Measurements from ENCODE around the gene RAB35. TPM values are rescaled to one million over a fixed set of nuclear protein-coding genes. Genes with fewer than 3 reads are reported as not detected.

RAB35 gene
- total and polyA plus RNA-seq, 9 donors = 14.1 to 48.5 (median 39.3) TPM

GRCh38 chr12:120109570-120110267, 6.8 kb downstream of the RAB35 start:
- TF ChIP-seq CTCF (IDR thresholded peaks at IDR 0.05) = no peak
- no peak for TF ChIP-seq POLR2A (IDR thresholded peaks at IDR 0.05)
- TF ChIP-seq EP300 (IDR thresholded peaks at IDR 0.05) = no peak

DNA sequence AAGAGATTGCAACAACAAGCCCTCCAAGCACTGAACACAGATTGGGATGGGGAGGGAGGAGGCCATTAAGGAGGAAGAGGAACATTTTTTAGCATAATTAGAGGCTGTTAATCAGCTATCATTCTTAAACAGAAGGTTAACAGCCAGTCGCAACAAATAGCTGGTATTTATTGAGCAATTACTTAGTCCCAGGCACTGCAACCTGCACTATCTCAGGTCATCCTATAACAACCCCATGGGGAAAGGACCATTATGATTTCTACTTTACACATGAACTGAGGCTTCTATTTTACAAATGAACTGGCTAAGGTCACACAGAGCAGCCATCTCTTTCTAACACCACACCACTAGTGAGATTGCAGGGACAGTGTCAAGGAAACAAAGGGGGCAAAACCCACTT, 10.4 kb downstream of the RAB35 start:
- Histone ChIP-seq H3K4me1 (ENCODE audit: insufficient read depth) (peaks cover 12% of the 10 kb centered on the region), H3K27ac (no peak overlapping the region), H3K27me3 (no peaks in the 10 kb centered on the region), H3K36me3 (no peaks in the 10 kb centered on the region), H3K4me3 (no peak overlapping the region), H3K9me3 (no peaks in the 10 kb centered on the region)
- intact Hi-C loops (cut with DNase I) = no loop called here
- no peak for DNase-seq
- no peak for TF ChIP-seq EP300 (IDR thresholded peaks at IDR 0.05)
- TF ChIP-seq POLR2A (IDR thresholded peaks at IDR 0.05) = no peak
- no peak for TF ChIP-seq CTCF (IDR thresholded peaks at IDR 0.05)
- WGBS, 3 donors = 84 to 100% (median 95%) methylated on average over 1 of the region's 1 CpG

More at GRCh38 chr12:120109570-120110267, 6.8 kb downstream of the RAB35 start:
- peaks cover 3% of the 10 kb centered on the region for H3K4me1 ChIP-seq (ENCODE audit: insufficient read depth)
- WGBS, 3 donors = 79 to 88% (median 86%) methylated on average over 10 of the region's 10 CpGs
- H3K27ac ChIP-seq = no peak overlapping the region
- no peaks in the 10 kb centered on the region for H3K27me3 ChIP-seq
- DNase-seq = no peak
- H3K4me3 ChIP-seq = no peak overlapping the region
- no peaks in the 10 kb centered on the region for H3K9me3 ChIP-seq
- intact Hi-C loops (cut with DNase I) = no loop called here
- H3K36me3 ChIP-seq = no peaks in the 10 kb centered on the region

GRCh38 chr12:120103371-120103770, 13.2 kb downstream of the RAB35 start:
- Histone ChIP-seq H3K4me3 (no peak overlapping the region), H3K9me3 (no peaks in the 10 kb centered on the region), H3K27ac (no peak overlapping the region), H3K36me3 (no peaks in the 10 kb centered on the region), H3K27me3 (no peaks in the 10 kb centered on the region), H3K4me1 (ENCODE audit: insufficient read depth) (peaks cover 24% of the 10 kb centered on the region)
- WGBS, 3 donors = 89 to 93% (median 92%) methylated on average over 13 of the region's 13 CpGs
- intact Hi-C loops (cut with DNase I) = no loop called here
- TF ChIP-seq CTCF (IDR thresholded peaks at IDR 0.05) (no peak), EP300 (IDR thresholded peaks at IDR 0.05) (no peak), POLR2A (IDR thresholded peaks at IDR 0.05) (no peak)
- DNase-seq = no peak

DNA sequence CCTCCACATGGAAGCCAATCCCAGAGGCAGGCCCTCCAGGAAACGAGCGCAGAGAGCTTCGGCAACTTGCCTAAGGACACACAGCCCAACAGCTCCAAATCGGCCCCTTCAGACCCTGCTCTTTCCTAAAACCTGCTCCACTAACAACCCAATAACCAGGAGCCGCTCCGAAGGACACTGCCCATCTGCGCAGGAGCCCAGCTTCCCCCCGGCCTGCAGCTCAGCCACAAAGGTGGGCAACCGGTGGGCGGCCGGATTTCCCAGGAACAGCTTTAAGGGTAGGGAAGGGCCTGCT, 13.6 kb downstream of the RAB35 start:
- H3K27me3 ChIP-seq = no peaks in the 10 kb centered on the region
- no peaks in the 10 kb centered on the region for H3K9me3 ChIP-seq
- intact Hi-C loops (cut with DNase I) = no loop called here
- TF ChIP-seq POLR2A (IDR thresholded peaks at IDR 0.05) (no peak), EP300 (IDR thresholded peaks at IDR 0.05) (no peak), CTCF (IDR thresholded peaks at IDR 0.05) (no peak)
- H3K4me1 ChIP-seq (ENCODE audit: insufficient read depth) = peaks cover 24% of the 10 kb centered on the region
- H3K4me3 ChIP-seq = no peak overlapping the region
- WGBS, 3 donors = 91 to 93% (median 91%) methylated on average over 11 of the region's 11 CpGs
- H3K27ac ChIP-seq = no peak overlapping the region
- no peaks in the 10 kb centered on the region for H3K36me3 ChIP-seq
- no peak for DNase-seq

Data from ovary (tissue), 9 donors.